ENCODE results near the gene C20orf96. TPM values are rescaled to one million over a fixed set of nuclear protein-coding genes. Genes with fewer than 3 reads are reported as not detected.

The C20orf96 gene
- polyA plus RNA-seq, 1 donor from 2014 or later = 10.9 TPM

DNA sequence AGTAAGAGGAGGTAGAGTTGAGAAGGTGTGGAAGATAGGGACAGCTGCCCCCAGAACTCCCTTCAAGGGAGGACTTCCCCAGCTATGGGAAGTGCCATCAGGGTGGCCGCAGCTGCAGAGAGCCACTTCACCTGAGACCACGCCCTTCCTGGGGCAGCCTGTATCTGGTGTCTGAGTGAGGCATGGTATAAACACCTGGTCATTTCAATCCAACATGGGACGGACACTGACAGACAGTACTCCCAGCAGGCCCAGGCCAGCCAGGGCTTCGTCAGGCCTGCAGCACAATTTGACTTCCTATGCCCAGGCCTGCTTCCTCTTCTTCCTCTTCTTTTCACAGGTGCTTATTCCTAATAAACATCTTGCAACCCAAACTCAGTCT is 39.3 kb upstream of the C20orf96 start:
- TF ChIP-seq REST (IDR thresholded peaks at IDR 0.05; ENCODE audit: borderline replicate concordance) = no peak
- no peak for TF ChIP-seq CTCF (IDR thresholded peaks at IDR 0.05; ENCODE audit: poor library complexity, severe bottlenecking)
- TF ChIP-seq TAF1 (IDR thresholded peaks at IDR 0.05; ENCODE audit: low read depth) = no peak
- no peak for TF ChIP-seq SMC3 (conservative IDR thresholded peaks at IDR 0.05; ENCODE audit: poor library complexity)
- no peak for TF ChIP-seq EP300 (conservative IDR thresholded peaks at IDR 0.05; ENCODE audit: poor library complexity, severe bottlenecking)
- no peak for TF ChIP-seq MXI1 (conservative IDR thresholded peaks at IDR 0.05; ENCODE audit: poor library complexity, severe bottlenecking)
- TF ChIP-seq RAD21 (conservative IDR thresholded peaks at IDR 0.05) = no peak
- no peak for TF ChIP-seq EZH2 (IDR thresholded peaks at IDR 0.05; ENCODE audit: borderline replicate concordance, insufficient read depth, low read length, poor library complexity, severe bottlenecking)
- H3F3A ChIP-seq (ENCODE audit: insufficient read depth, low read length, poor library complexity, severe bottlenecking) = peaks cover 6% of the 10 kb centered on the region
- H3K27me3 ChIP-seq (ENCODE audit: insufficient read depth, low read depth, low read length) = no peaks in the 10 kb centered on the region
- no peaks in the 10 kb centered on the region for H3K36me3 ChIP-seq (ENCODE audit: insufficient read depth, low read length)
- no peaks in the 10 kb centered on the region for H3K9me2 ChIP-seq (ENCODE audit: insufficient read depth, low read length)
- H3K4me3 ChIP-seq (ENCODE audit: low read length) = peak overlapping the region; percentile 98
- peaks cover 17% of the 10 kb centered on the region for H3K79me2 ChIP-seq (replicated peaks; ENCODE audit: insufficient read depth, low read length)
- H3K9me3 ChIP-seq (ENCODE audit: low read length) = no peaks in the 10 kb centered on the region
- peak overlapping the region; percentile 94 for H3K9ac ChIP-seq (ENCODE audit: low read length)
- H4K20me1 ChIP-seq (ENCODE audit: insufficient read depth) = peaks cover 17% of the 10 kb centered on the region
- H3K4me2 ChIP-seq (ENCODE audit: low read length) = peak overlapping the region; percentile 28
- no peak overlapping the region for H2AFZ ChIP-seq (ENCODE audit: low read depth, low read length)
- peak overlapping the region; percentile 44 for H3K27ac ChIP-seq (ENCODE audit: low read length)

- Histone ChIP-seq H3K27me3 (ENCODE audit: insufficient read depth, low read depth, low read length) (no peaks in the 10 kb centered on the region), H3K4me2 (ENCODE audit: low read length) (peak overlapping the region; percentile 28), H2AFZ (ENCODE audit: low read depth, low read length) (no peak overlapping the region), H3K79me2 (replicated peaks; ENCODE audit: insufficient read depth, low read length) (peaks cover 17% of the 10 kb centered on the region), H3K4me3 (ENCODE audit: low read length) (peak overlapping the region; percentile 98), H3K36me3 (ENCODE audit: insufficient read depth, low read length) (no peaks in the 10 kb centered on the region), H4K20me1 (ENCODE audit: insufficient read depth) (peaks cover 17% of the 10 kb centered on the region), H3K27ac (ENCODE audit: low read length) (peak overlapping the region; percentile 23), H3K9me3 (ENCODE audit: low read length) (no peaks in the 10 kb centered on the region), H3F3A (ENCODE audit: insufficient read depth, low read length, poor library complexity, severe bottlenecking) (peaks cover 8% of the 10 kb centered on the region), H3K9ac (ENCODE audit: low read length) (peak overlapping the region; percentile 94), H3K9me2 (ENCODE audit: insufficient read depth, low read length) (no peaks in the 10 kb centered on the region)
- TF ChIP-seq EZH2 (IDR thresholded peaks at IDR 0.05; ENCODE audit: borderline replicate concordance, insufficient read depth, low read length, poor library complexity, severe bottlenecking) (no peak), REST (IDR thresholded peaks at IDR 0.05; ENCODE audit: borderline replicate concordance) (no peak), POLR2AphosphoS5 (IDR thresholded peaks at IDR 0.05) (no peak), RAD21 (conservative IDR thresholded peaks at IDR 0.05) (no peak), TAF1 (IDR thresholded peaks at IDR 0.05; ENCODE audit: low read depth) (no peak), MXI1 (conservative IDR thresholded peaks at IDR 0.05; ENCODE audit: poor library complexity, severe bottlenecking) (no peak), CTCF (IDR thresholded peaks at IDR 0.05; ENCODE audit: poor library complexity, severe bottlenecking) (no peak), EP300 (conservative IDR thresholded peaks at IDR 0.05; ENCODE audit: poor library complexity, severe bottlenecking) (no peak)
Observed at GRCh38 chr20:328975-329695, 38.6 kb upstream of the C20orf96 start.

Measured in neural cell (in vitro differentiated cells).